Measurements from ENCODE around the gene GALNT13. TPM values are rescaled to one million over a fixed set of nuclear protein-coding genes. Genes with fewer than 3 reads are reported as not detected.

The GALNT13 gene
- total RNA-seq, 1 donor from 2014 or later = 7.2 TPM

- H3K36me3 Mint-ChIP-seq (ENCODE audit: insufficient read depth) = peaks cover 1% of the 10 kb centered on the region
- no peak overlapping the region for H3K27ac Mint-ChIP-seq
- H3K9me3 Mint-ChIP-seq (ENCODE audit: low read depth) = no peaks in the 10 kb centered on the region
- DNase-seq (ENCODE audit: low spot score, unreplicated experiment) = no peak
- no peaks in the 10 kb centered on the region for H3K27me3 Mint-ChIP-seq
- H3K4me3 Mint-ChIP-seq (ENCODE audit: low read depth) = no peak overlapping the region
- TF ChIP-seq, protein P1, sequence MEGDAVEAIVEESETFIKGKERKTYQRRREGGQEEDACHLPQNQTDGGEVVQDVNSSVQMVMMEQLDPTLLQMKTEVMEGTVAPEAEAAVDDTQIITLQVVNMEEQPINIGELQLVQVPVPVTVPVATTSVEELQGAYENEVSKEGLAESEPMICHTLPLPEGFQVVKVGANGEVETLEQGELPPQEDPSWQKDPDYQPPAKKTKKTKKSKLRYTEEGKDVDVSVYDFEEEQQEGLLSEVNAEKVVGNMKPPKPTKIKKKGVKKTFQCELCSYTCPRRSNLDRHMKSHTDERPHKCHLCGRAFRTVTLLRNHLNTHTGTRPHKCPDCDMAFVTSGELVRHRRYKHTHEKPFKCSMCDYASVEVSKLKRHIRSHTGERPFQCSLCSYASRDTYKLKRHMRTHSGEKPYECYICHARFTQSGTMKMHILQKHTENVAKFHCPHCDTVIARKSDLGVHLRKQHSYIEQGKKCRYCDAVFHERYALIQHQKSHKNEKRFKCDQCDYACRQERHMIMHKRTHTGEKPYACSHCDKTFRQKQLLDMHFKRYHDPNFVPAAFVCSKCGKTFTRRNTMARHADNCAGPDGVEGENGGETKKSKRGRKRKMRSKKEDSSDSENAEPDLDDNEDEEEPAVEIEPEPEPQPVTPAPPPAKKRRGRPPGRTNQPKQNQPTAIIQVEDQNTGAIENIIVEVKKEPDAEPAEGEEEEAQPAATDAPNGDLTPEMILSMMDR (IDR thresholded peaks at IDR 0.05; ENCODE audit: unreplicated experiment) = no peak
- H3K4me1 Mint-ChIP-seq (ENCODE audit: low read depth) = no peaks in the 10 kb centered on the region
Observed at GRCh38 chr2:154093856-154094255, 222.1 kb downstream of the GALNT13 start.

DNA sequence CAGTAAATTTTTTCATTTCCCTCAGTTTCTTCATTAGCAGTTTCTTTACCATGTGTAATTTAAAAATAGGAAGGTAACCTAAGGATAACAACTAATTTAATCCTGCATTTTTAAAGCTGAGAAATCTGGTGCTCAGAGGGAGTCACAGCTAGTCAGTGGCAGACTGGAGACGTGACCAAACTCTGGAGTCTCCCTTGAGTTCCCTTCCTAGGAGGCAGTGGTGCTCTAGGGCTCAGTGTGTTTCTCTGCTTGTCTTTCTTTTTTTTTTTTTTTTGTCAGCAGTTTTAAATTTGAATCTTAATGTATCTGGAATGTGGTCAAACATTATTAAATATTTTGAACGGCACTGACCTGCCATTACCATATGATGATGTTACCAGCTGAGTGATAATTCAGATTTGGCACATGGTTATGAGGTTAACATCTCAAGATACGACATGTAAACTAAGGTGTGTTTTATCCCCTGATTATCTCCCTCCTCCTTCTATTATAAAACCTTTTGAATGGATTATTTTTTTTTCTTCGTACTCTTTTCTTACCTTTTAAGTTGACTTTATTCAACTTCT, 226.2 kb downstream of the GALNT13 start:
- H3K27me3 Mint-ChIP-seq = no peaks in the 10 kb centered on the region
- H3K4me1 Mint-ChIP-seq (ENCODE audit: low read depth) = no peaks in the 10 kb centered on the region
- H3K9me3 Mint-ChIP-seq (ENCODE audit: low read depth) = peaks cover 5% of the 10 kb centered on the region
- DNase-seq (ENCODE audit: low spot score, unreplicated experiment) = no peak
- no peak overlapping the region for H3K27ac Mint-ChIP-seq
- peaks cover 2% of the 10 kb centered on the region for H3K36me3 Mint-ChIP-seq (ENCODE audit: insufficient read depth)
- H3K4me3 Mint-ChIP-seq (ENCODE audit: low read depth) = no peak overlapping the region
- TF ChIP-seq, protein P1 (IDR thresholded peaks at IDR 0.05; ENCODE audit: unreplicated experiment) = no peak

GRCh38 chr2:154120706-154121105, 249.0 kb downstream of the GALNT13 start:
- H3K27me3 Mint-ChIP-seq = no peaks in the 10 kb centered on the region
- no peak overlapping the region for H3K27ac Mint-ChIP-seq
- TF ChIP-seq, protein P1 (IDR thresholded peaks at IDR 0.05; ENCODE audit: unreplicated experiment) = no peak
- H3K4me1 Mint-ChIP-seq (ENCODE audit: low read depth) = no peaks in the 10 kb centered on the region
- no peak overlapping the region for H3K4me3 Mint-ChIP-seq (ENCODE audit: low read depth)
- DNase-seq (ENCODE audit: low spot score, unreplicated experiment) = no peak
- H3K9me3 Mint-ChIP-seq (ENCODE audit: low read depth) = peaks cover 29% of the 10 kb centered on the region
- peaks cover 2% of the 10 kb centered on the region for H3K36me3 Mint-ChIP-seq (ENCODE audit: insufficient read depth)

- Mint-ChIP-seq H3K4me1 (ENCODE audit: low read depth) (no peaks in the 10 kb centered on the region), H3K36me3 (ENCODE audit: insufficient read depth) (no peaks in the 10 kb centered on the region), H3K4me3 (ENCODE audit: low read depth) (no peak overlapping the region), H3K9me3 (ENCODE audit: low read depth) (peaks cover 5% of the 10 kb centered on the region), H3K27me3 (no peaks in the 10 kb centered on the region), H3K27ac (no peak overlapping the region)
- TF ChIP-seq, protein P1 (IDR thresholded peaks at IDR 0.05; ENCODE audit: unreplicated experiment) = no peak
- no peak for DNase-seq (ENCODE audit: low spot score, unreplicated experiment)
Observed at GRCh38 chr2:154125891-154126290, 254.2 kb downstream of the GALNT13 start.

DNA sequence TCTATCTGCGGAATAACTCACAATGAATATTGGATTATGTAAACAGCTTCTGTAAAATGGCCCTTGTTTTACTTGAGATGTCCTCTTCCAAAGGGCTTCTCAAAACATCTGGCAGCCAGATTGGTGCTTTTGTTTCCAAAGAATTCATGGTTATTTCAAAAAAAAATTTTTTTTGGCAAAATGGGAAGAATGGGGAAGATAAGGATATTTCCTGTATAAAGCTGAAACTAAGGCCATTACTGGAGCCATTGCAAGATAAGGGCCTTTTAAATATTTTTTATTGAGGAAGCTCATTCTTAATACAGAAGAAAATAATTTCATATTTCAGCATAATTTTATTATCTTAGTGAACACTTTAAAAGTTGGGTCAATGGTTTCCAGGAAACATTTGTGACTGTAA, 259.1 kb downstream of the GALNT13 start:
- Mint-ChIP-seq H3K27ac (no peak overlapping the region), H3K4me3 (ENCODE audit: low read depth) (no peak overlapping the region), H3K4me1 (ENCODE audit: low read depth) (no peaks in the 10 kb centered on the region), H3K36me3 (ENCODE audit: insufficient read depth) (no peaks in the 10 kb centered on the region), H3K27me3 (no peaks in the 10 kb centered on the region), H3K9me3 (ENCODE audit: low read depth) (no peaks in the 10 kb centered on the region)
- TF ChIP-seq, protein P1 (IDR thresholded peaks at IDR 0.05; ENCODE audit: unreplicated experiment) = no peak
- no peak for DNase-seq (ENCODE audit: low spot score, unreplicated experiment)

Measured in progenitor cell of endocrine pancreas (in vitro differentiated cells).